ENCODE results near the gene KCNC1. TPM values are rescaled to one million over a fixed set of nuclear protein-coding genes. Genes with fewer than 3 reads are reported as not detected.

KCNC1 gene
- polyA plus RNA-seq, 1 donor from 2014 or later, result 8.9 TPM

GRCh38 chr11:17719938-17720795, 14.4 kb upstream of the KCNC1 start:
- Histone ChIP-seq H3K9me3 (ENCODE audit: low read length) (no peaks in the 10 kb centered on the region), H4K20me1 (ENCODE audit: insufficient read depth) (no peaks in the 10 kb centered on the region), H3K4me3 (ENCODE audit: low read length) (peak overlapping the region; percentile 58), H3K79me2 (replicated peaks; ENCODE audit: insufficient read depth, low read length) (no peaks in the 10 kb centered on the region), H3K9me2 (ENCODE audit: insufficient read depth, low read length) (no peaks in the 10 kb centered on the region), H3K9ac (ENCODE audit: low read length) (no peak overlapping the region), H3K4me2 (ENCODE audit: low read length) (no peak overlapping the region), H3K36me3 (ENCODE audit: insufficient read depth, low read length) (no peaks in the 10 kb centered on the region), H3K27me3 (ENCODE audit: insufficient read depth, low read depth, low read length) (peaks cover 88% of the 10 kb centered on the region), H2AFZ (ENCODE audit: low read depth, low read length) (no peak overlapping the region), H3K27ac (ENCODE audit: low read length) (no peak overlapping the region), H3F3A (ENCODE audit: insufficient read depth, low read length, poor library complexity, severe bottlenecking) (no peaks in the 10 kb centered on the region)
- no peak for TF ChIP-seq EP300 (conservative IDR thresholded peaks at IDR 0.05; ENCODE audit: poor library complexity, severe bottlenecking)
- no peak for TF ChIP-seq EZH2 (IDR thresholded peaks at IDR 0.05; ENCODE audit: borderline replicate concordance, insufficient read depth, low read length, poor library complexity, severe bottlenecking)
- no peak for TF ChIP-seq MXI1 (conservative IDR thresholded peaks at IDR 0.05; ENCODE audit: poor library complexity, severe bottlenecking)
- TF ChIP-seq, protein P1, sequence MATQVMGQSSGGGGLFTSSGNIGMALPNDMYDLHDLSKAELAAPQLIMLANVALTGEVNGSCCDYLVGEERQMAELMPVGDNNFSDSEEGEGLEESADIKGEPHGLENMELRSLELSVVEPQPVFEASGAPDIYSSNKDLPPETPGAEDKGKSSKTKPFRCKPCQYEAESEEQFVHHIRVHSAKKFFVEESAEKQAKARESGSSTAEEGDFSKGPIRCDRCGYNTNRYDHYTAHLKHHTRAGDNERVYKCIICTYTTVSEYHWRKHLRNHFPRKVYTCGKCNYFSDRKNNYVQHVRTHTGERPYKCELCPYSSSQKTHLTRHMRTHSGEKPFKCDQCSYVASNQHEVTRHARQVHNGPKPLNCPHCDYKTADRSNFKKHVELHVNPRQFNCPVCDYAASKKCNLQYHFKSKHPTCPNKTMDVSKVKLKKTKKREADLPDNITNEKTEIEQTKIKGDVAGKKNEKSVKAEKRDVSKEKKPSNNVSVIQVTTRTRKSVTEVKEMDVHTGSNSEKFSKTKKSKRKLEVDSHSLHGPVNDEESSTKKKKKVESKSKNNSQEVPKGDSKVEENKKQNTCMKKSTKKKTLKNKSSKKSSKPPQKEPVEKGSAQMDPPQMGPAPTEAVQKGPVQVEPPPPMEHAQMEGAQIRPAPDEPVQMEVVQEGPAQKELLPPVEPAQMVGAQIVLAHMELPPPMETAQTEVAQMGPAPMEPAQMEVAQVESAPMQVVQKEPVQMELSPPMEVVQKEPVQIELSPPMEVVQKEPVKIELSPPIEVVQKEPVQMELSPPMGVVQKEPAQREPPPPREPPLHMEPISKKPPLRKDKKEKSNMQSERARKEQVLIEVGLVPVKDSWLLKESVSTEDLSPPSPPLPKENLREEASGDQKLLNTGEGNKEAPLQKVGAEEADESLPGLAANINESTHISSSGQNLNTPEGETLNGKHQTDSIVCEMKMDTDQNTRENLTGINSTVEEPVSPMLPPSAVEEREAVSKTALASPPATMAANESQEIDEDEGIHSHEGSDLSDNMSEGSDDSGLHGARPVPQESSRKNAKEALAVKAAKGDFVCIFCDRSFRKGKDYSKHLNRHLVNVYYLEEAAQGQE (IDR thresholded peaks at IDR 0.05; ENCODE audit: borderline replicate concordance), result no peak
- TF ChIP-seq TAF1 (IDR thresholded peaks at IDR 0.05; ENCODE audit: low read depth), result no peak
- no peak for TF ChIP-seq POLR2AphosphoS5 (IDR thresholded peaks at IDR 0.05)
- TF ChIP-seq RAD21 (conservative IDR thresholded peaks at IDR 0.05), result peak; percentile 16
- TF ChIP-seq SMC3 (conservative IDR thresholded peaks at IDR 0.05; ENCODE audit: poor library complexity), result peak; percentile 49
- TF ChIP-seq CTCF (IDR thresholded peaks at IDR 0.05; ENCODE audit: poor library complexity, severe bottlenecking), result peak; percentile 39

DNA sequence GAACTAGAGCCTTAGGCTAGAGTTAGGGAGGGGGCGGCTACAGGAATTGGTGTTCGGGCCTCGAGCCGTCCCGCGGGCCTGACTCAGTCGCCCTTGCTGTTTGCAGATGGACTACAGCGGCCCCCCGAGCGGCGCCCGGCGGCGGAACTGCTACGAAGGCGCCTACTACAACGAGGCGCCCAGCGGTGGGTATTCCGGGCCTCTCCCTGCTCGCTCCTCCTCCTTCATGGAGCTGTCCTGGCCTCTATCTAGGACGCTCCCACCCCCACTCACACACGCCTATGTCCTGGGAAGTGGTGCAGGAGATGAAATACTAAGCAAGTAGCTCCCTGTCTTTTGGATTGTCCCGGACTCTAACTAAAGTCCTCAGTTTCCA, 13.8 kb upstream of the KCNC1 start:
- TF ChIP-seq CTCF (IDR thresholded peaks at IDR 0.05; ENCODE audit: poor library complexity, severe bottlenecking) (no peak), POLR2AphosphoS5 (IDR thresholded peaks at IDR 0.05) (no peak), SMC3 (conservative IDR thresholded peaks at IDR 0.05; ENCODE audit: poor library complexity) (no peak), RAD21 (conservative IDR thresholded peaks at IDR 0.05) (no peak), EZH2 (IDR thresholded peaks at IDR 0.05; ENCODE audit: borderline replicate concordance, insufficient read depth, low read length, poor library complexity, severe bottlenecking) (no peak), TAF1 (IDR thresholded peaks at IDR 0.05; ENCODE audit: low read depth) (no peak), EP300 (conservative IDR thresholded peaks at IDR 0.05; ENCODE audit: poor library complexity, severe bottlenecking) (no peak), MXI1 (conservative IDR thresholded peaks at IDR 0.05; ENCODE audit: poor library complexity, severe bottlenecking) (no peak)
- TF ChIP-seq, protein P1 (IDR thresholded peaks at IDR 0.05; ENCODE audit: borderline replicate concordance), result no peak
- Histone ChIP-seq H4K20me1 (ENCODE audit: insufficient read depth) (no peaks in the 10 kb centered on the region), H3K9ac (ENCODE audit: low read length) (no peak overlapping the region), H3K4me3 (ENCODE audit: low read length) (peak overlapping the region; percentile 25), H3K79me2 (replicated peaks; ENCODE audit: insufficient read depth, low read length) (no peaks in the 10 kb centered on the region), H3K9me2 (ENCODE audit: insufficient read depth, low read length) (no peaks in the 10 kb centered on the region), H3F3A (ENCODE audit: insufficient read depth, low read length, poor library complexity, severe bottlenecking) (no peaks in the 10 kb centered on the region), H2AFZ (ENCODE audit: low read depth, low read length) (no peak overlapping the region), H3K4me2 (ENCODE audit: low read length) (no peak overlapping the region), H3K36me3 (ENCODE audit: insufficient read depth, low read length) (no peaks in the 10 kb centered on the region), H3K27ac (ENCODE audit: low read length) (no peak overlapping the region), H3K27me3 (ENCODE audit: insufficient read depth, low read depth, low read length) (peaks cover 88% of the 10 kb centered on the region), H3K9me3 (ENCODE audit: low read length) (no peaks in the 10 kb centered on the region)
